IMR-90 (cell line): ENCODE measurements around the gene LRRC1. TPM values are rescaled to one million over a fixed set of nuclear protein-coding genes. Genes with fewer than 3 reads are reported as not detected.

ENCODE experiments used
- ATAC-seq: fragments of 200-7000 bp; cut with Tn5 transposase; 2 replicates; pipeline ENCODE4 v1.9.1; 2020; ENCODE audit warnings: low read depth, mild to moderate bottlenecking, moderate library complexity
- BruUV-seq: library from RNA; stranded (reverse); fragments of 400-500 nt; replicated peaks from 2 replicates; lab custom pipeline; 2021; lab: Mats Ljungman, UMichigan
- CTCF ChIA-PET: fragments of 300-600 bp; formaldehyde crosslinking; extraction: SDS; loops from one replicate; lab custom pipeline; 2021; ENCODE audit warnings: antibody characterized with exemption; lab: Yijun Ruan, JAX
- POLR2A ChIA-PET: fragments of 300-600 bp; sonication (Branson Sonifier 250); formaldehyde crosslinking; loops from one replicate; lab custom pipeline; 2022; ENCODE audit warnings: antibody characterized with exemption; ENCODE audit not compliant: unreplicated experiment; lab: Charles Lee
- DNase-seq: peaks from one replicate; pipeline ENCODE4 v3.0.0; 2013
- H2AFZ ChIP-seq: replicated peaks from 2 replicates; pipeline ENCODE3; 2013; ENCODE audit warnings: low read length, mild to moderate bottlenecking; ENCODE audit not compliant: poor library complexity
- H2AK5ac ChIP-seq: 2 replicates; pipeline ENCODE4 v1.6.1; 2013; ENCODE audit warnings: low read depth, low read length, inconsistent platforms
- H2AK9ac ChIP-seq: replicated peaks from 2 replicates; pipeline ENCODE3; 2013; ENCODE audit warnings: mild to moderate bottlenecking, low read depth, low read length, moderate library complexity; ENCODE audit not compliant: poor library complexity
- H2BK120ac ChIP-seq: 2 replicates; pipeline ENCODE4 v1.6.1; 2013; ENCODE audit warnings: low read depth, low read length, inconsistent platforms
- H2BK15ac ChIP-seq: 3 replicates; pipeline ENCODE4 v1.6.1; 2013; ENCODE audit warnings: low read depth, low read length, inconsistent platforms
- H2BK20ac ChIP-seq: 2 replicates; pipeline ENCODE4 v1.6.1; 2013; ENCODE audit warnings: low read depth, mild to moderate bottlenecking, inconsistent platforms, low read length, moderate library complexity
- H2BK5ac ChIP-seq: 2 replicates; pipeline ENCODE4 v1.6.1; 2013; ENCODE audit warnings: mild to moderate bottlenecking, low read depth, low read length, inconsistent platforms; ENCODE audit not compliant: poor library complexity, severe bottlenecking
- H3K14ac ChIP-seq: replicated peaks from 2 replicates; pipeline ENCODE4 v1.6.1; 2013; ENCODE audit warnings: low read depth, low read length, inconsistent platforms
- H3K18ac ChIP-seq: 2 replicates; pipeline ENCODE4 v1.6.1; 2013; ENCODE audit warnings: low read depth, low read length, control low read depth
- H3K23ac ChIP-seq: 2 replicates; pipeline ENCODE4 v1.6.1; 2013; ENCODE audit warnings: low read depth, low read length, inconsistent platforms
- H3K27ac ChIP-seq: 2 replicates; pipeline ENCODE4 v1.5.1; 2013; ENCODE audit warnings: mild to moderate bottlenecking, control low read depth, low read length; ENCODE audit not compliant: insufficient read depth
- H3K27me3 ChIP-seq: 2 replicates; pipeline ENCODE4 v1.6.1; 2013; ENCODE audit warnings: low read length; ENCODE audit not compliant: control insufficient read depth, insufficient read depth
- H3K36me3 ChIP-seq: 2 replicates; pipeline ENCODE4 v1.6.1; 2013; ENCODE audit warnings: low read length, mixed read lengths; ENCODE audit not compliant: control insufficient read depth, insufficient read depth
- H3K4ac ChIP-seq: 2 replicates; pipeline ENCODE4 v1.6.1; 2013; ENCODE audit warnings: low read depth, low read length, inconsistent platforms
- H3K4me1 ChIP-seq: 2 replicates; pipeline ENCODE4 v1.6.1; 2013; ENCODE audit warnings: low read length, mixed read lengths; ENCODE audit not compliant: control insufficient read depth, insufficient read depth
- H3K4me2 ChIP-seq: 2 replicates; pipeline ENCODE4 v1.6.1; 2013; ENCODE audit warnings: low read depth, mild to moderate bottlenecking, control low read depth, low read length, moderate library complexity
- H3K4me3 ChIP-seq: 2 replicates; pipeline ENCODE4 v1.5.1; 2013; ENCODE audit warnings: low read depth, mild to moderate bottlenecking, control low read depth, low read length, moderate library complexity; ENCODE audit not compliant: insufficient read depth
- H3K56ac ChIP-seq: 2 replicates; pipeline ENCODE4 v1.6.1; 2013; ENCODE audit warnings: low read length, inconsistent platforms; ENCODE audit not compliant: insufficient read depth; ENCODE audit errors: extremely low read depth
- H3K79me1 ChIP-seq, 2 experiments: 2 replicates each; pipeline ENCODE4 v1.6.1; 2013; ENCODE audit warnings: low read length in 2 of 2, inconsistent platforms in 1 of 2, low read depth in 1 of 2
- H3K9ac ChIP-seq: 2 replicates; pipeline ENCODE4 v1.6.1; 2013; ENCODE audit warnings: low read depth, low read length, control low read depth
- H3K9me1 ChIP-seq: 2 replicates; pipeline ENCODE4 v1.6.1; 2013; ENCODE audit warnings: low read length, inconsistent platforms; ENCODE audit not compliant: insufficient read depth
- H3K9me3 ChIP-seq: 2 replicates; pipeline ENCODE4 v1.6.1; 2013; ENCODE audit warnings: low read length; ENCODE audit not compliant: control insufficient read depth, insufficient read depth
- H4K20me1 ChIP-seq: 2 replicates; pipeline ENCODE4 v1.6.1; 2013; ENCODE audit warnings: low read length, inconsistent platforms; ENCODE audit not compliant: insufficient read depth
- H4K5ac ChIP-seq: 2 replicates; pipeline ENCODE4 v1.6.1; 2013; ENCODE audit warnings: mild to moderate bottlenecking, low read depth, low read length, control low read depth
- H4K8ac ChIP-seq, 2 experiments: 2 replicates each; pipeline ENCODE4 v1.6.1; 2013; ENCODE audit warnings: low read depth in 2 of 2, low read length in 2 of 2, control low read depth in 1 of 2, inconsistent platforms in 1 of 2
- H4K91ac ChIP-seq: 2 replicates; pipeline ENCODE4 v1.6.1; 2013; ENCODE audit warnings: low read depth, low read length, inconsistent platforms; ENCODE audit not compliant: insufficient read depth
- CEBPB ChIP-seq: IDR thresholded peaks from 2 replicates; pipeline ENCODE4 v1.6.1; 2012; ENCODE audit warnings: low read depth, low read length, improper control_type of control experiment
- ELK1 ChIP-seq: fragments of 150-350 bp; IDR thresholded peaks from 2 replicates; pipeline ENCODE4 v1.6.1; 2016; ENCODE audit warnings: low read depth, mild to moderate bottlenecking, low read length, moderate library complexity, borderline replicate concordance
- FOS ChIP-seq: fragments of 150-350 bp; IDR thresholded peaks from 2 replicates; pipeline ENCODE4 v1.6.1; 2016; ENCODE audit warnings: low read depth, low read length
- MAFK ChIP-seq: IDR thresholded peaks from 2 replicates; pipeline ENCODE4 v1.6.1; 2012; ENCODE audit warnings: low read depth, low read length, improper control_type of control experiment
- POLR2A ChIP-seq: IDR thresholded peaks from 2 replicates; pipeline ENCODE4 v1.6.1; 2012; ENCODE audit warnings: mild to moderate bottlenecking, low read depth, low read length
- RFX5 ChIP-seq: IDR thresholded peaks from 2 replicates; pipeline ENCODE4 v1.8.0; 2012; ENCODE audit warnings: low read depth, mild to moderate bottlenecking, low read length, moderate library complexity
- SMC3 ChIP-seq: fragments of 150-350 bp; IDR thresholded peaks from 2 replicates; pipeline ENCODE4 v1.6.1; 2016; ENCODE audit warnings: low read depth, mild to moderate bottlenecking, antibody characterized with exemption, low read length, moderate library complexity
- WGBS, 2 experiments: methylation state at CpG; one replicate each; pipeline versions ENCODE4 v1.1.5 to v1.1.7; 2013; ENCODE audit warnings: missing lambda C conversion rate in 2 of 2; ENCODE audit not compliant: insufficient read length in 1 of 2; ENCODE audit errors: extremely low coverage in 2 of 2; 5-methylcytosine and 5-hydroxymethylcytosine counted together
- dilution Hi-C: fragments of 300-500 bp; cut with HindIII; formaldehyde crosslinking; loops from one replicate; pipeline ENCODE4 v1.14.3; 2018; ENCODE audit warnings: low sequenced_read_pairs; ENCODE audit not compliant: unreplicated experiment
- in situ Hi-C: fragments of 300-500 bp; cut with MboI; formaldehyde crosslinking; loops from 3 replicates; pipeline ENCODE4 v1.14.3; 2019; ENCODE audit warnings: low sequenced_read_pairs, inconsistent platforms, mixed read lengths
- intact Hi-C: fragments of 100-400 bp; cut with micrococcal nuclease; formaldehyde crosslinking; loops from 2 replicates; pipeline ENCODE4 v1.10.0; 2022
- polyA plus RNA-seq, 3 experiments: library from polyadenylated mRNA; depleted of rRNA; stranded (reverse); fragments of >200 nt; gene quantifications; 2 replicates each; pipeline ENCODE4 v1.2.3, GENCODE V29; 2012; ENCODE audit warnings: low replicate concordance in 1 of 3
- total RNA-seq: library from RNA; depleted of rRNA; stranded (reverse); fragments of >200 nt; gene quantifications from 2 replicates; pipeline ENCODE4 v1.2.3, GENCODE V29; 2012
- TF ChIP-seq, protein P1 (sequence below): fragments of 150-350 bp; IDR thresholded peaks from 2 replicates; pipeline ENCODE4 v1.6.1; 2017; ENCODE audit warnings: mild to moderate bottlenecking, antibody characterized with exemption, low read length, low read depth

LRRC1 gene
- total and polyA plus RNA-seq, 2 of the 4 experiments (the other 2 are of a cell fraction): 5.1 to 6.1 TPM

DNA sequence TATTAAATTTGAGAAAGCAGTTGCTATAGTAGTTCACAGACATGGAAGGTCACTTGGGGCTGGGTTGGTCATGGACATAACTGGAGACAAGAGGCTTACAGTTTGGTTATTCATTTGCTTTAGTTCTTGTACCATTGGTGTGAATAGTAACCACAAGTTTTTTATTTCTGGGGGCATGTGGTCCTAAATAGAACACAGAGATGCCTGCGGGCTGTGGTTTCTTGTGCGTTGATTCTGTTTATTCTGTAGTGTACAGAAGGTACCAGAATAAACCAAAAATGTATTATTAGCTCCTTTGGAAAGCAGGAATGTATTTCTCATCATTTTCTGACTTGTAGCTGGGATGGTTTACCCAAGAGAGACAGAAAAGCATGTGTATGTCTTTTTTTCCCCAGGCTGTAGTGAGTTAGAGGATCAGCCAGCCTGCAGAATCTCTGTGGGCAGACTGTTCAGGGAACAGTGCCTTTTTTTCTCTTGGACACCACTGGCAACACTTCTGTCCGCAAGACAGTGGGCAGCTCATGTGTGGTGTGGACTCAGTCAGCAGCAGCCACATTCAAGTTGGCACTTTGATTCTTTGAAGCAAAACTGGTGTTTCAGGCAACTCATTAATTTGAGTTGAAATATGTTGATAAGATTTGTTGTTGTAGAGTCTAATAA lies 122.1 kb downstream of the LRRC1 start:
- H3K56ac ChIP-seq: no peak overlapping the region

More for the DNA sequence above, 122.1 kb downstream of the LRRC1 start:
- no peaks in the 10 kb centered on the region for H3K4me1 ChIP-seq
- in situ Hi-C loops (no loop called here), intact Hi-C loops (no loop called here), dilution Hi-C loops (no loop called here)
- ChIA-PET POLR2A (no interaction called here), CTCF (no interaction called here)
- H2AK9ac ChIP-seq: no peak overlapping the region
- no peak overlapping the region for H3K4me3 ChIP-seq
- no peak overlapping the region for H2BK120ac ChIP-seq
- ATAC-seq (no peak), DNase-seq (no peak)
- no peak overlapping the region for H3K14ac ChIP-seq
- no peak overlapping the region for H3K27ac ChIP-seq
- WGBS, 2 experiments: no CpG with 5 or more reads among the region's 3 CpGs
- no peak overlapping the region for H3K18ac ChIP-seq
- H2BK5ac ChIP-seq: no peak overlapping the region
- peaks cover 11% of the 10 kb centered on the region for H3K36me3 ChIP-seq
- H4K20me1 ChIP-seq: no peaks in the 10 kb centered on the region
- H3K79me1 ChIP-seq: no peaks in the 10 kb centered on the region
- no peak overlapping the region for H3K4ac ChIP-seq
- H4K8ac ChIP-seq: no peak overlapping the region
- TF ChIP-seq SMC3 (no peak), RFX5 (no peak), MAFK (no peak), ELK1 (no peak), FOS (no peak), POLR2A (no peak), CEBPB (no peak)
- TF ChIP-seq, protein P1, sequence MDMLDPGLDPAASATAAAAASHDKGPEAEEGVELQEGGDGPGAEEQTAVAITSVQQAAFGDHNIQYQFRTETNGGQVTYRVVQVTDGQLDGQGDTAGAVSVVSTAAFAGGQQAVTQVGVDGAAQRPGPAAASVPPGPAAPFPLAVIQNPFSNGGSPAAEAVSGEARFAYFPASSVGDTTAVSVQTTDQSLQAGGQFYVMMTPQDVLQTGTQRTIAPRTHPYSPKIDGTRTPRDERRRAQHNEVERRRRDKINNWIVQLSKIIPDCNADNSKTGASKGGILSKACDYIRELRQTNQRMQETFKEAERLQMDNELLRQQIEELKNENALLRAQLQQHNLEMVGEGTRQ: no peak
- no TSS peak for BruUV-seq
- H2BK20ac ChIP-seq: no peak overlapping the region
- no peak overlapping the region for H4K91ac ChIP-seq
- H3K4me2 ChIP-seq: no peak overlapping the region
- H2BK15ac ChIP-seq: no peak overlapping the region
- H3K27me3 ChIP-seq: no peaks in the 10 kb centered on the region
- H3K9ac ChIP-seq: no peak overlapping the region
- no peak overlapping the region for H2AK5ac ChIP-seq
- H3K23ac ChIP-seq: no peak overlapping the region
- H2AFZ ChIP-seq: no peak overlapping the region
- H3K9me1 ChIP-seq: peaks cover 3% of the 10 kb centered on the region; the same call in 1 of the 2 replicates
- no peaks in the 10 kb centered on the region for H3K9me3 ChIP-seq
- no peak overlapping the region for H4K5ac ChIP-seq
